Common myeloid progenitor, CD34-positive (primary cell): Measurements from ENCODE around the gene JKAMP.

Experiments
- CTCF ChIA-PET: fragments of 350-600 bp; sonication (Branson Sonifier 250); formaldehyde crosslinking; loops from one replicate; lab custom pipeline; 2021; ENCODE audit warnings: antibody characterized with exemption; lab: Charles Lee
- POLR2A ChIA-PET: fragments of 350-600 bp; sonication (Branson Sonifier 250); formaldehyde crosslinking; loops from one replicate; lab custom pipeline; 2021; ENCODE audit warnings: antibody characterized with exemption; lab: Charles Lee
- DNase-seq, 3 donors: peaks; one replicate each; pipeline versions ENCODE4 v3.0.0 to v3.0.0-alpha.2; 2013
- H3K27ac ChIP-seq, 2 experiments: 1 replicate in 1 of 2; 2 replicates in 1 of 2; pipeline ENCODE4 v1.7.0; 2013; ENCODE audit warnings: inconsistent platforms in 2 of 2, low read length in 2 of 2, mild to moderate bottlenecking in 2 of 2, low read depth in 1 of 2, moderate library complexity in 1 of 2; ENCODE audit not compliant: severe bottlenecking in 2 of 2, insufficient read depth in 1 of 2, poor library complexity in 1 of 2
- H3K27me3 ChIP-seq, 5 experiments: replicated peaks in 2 of 5; 1 replicate in 3 of 5; 2 replicates in 2 of 5; pipeline versions ENCODE4 v1.6.1 to v1.7.0; 2013; ENCODE audit warnings: low read length in 4 of 5, mild to moderate bottlenecking in 2 of 5, moderate library complexity in 2 of 5, inconsistent platforms in 1 of 5; ENCODE audit not compliant: insufficient read depth in 5 of 5, control insufficient read depth in 4 of 5
- H3K36me3 ChIP-seq, 4 experiments: 1 replicate in 2 of 4; 2 replicates in 2 of 4; pipeline versions ENCODE4 v1.6.1 to v1.7.0; 2013; ENCODE audit warnings: low read length in 3 of 4, control low read depth in 1 of 4, mild to moderate bottlenecking in 1 of 4; ENCODE audit not compliant: control insufficient read depth in 4 of 4, insufficient read depth in 4 of 4
- H3K4me1 ChIP-seq, 4 experiments: 1 replicate in 3 of 4; 2 replicates in 1 of 4; pipeline versions ENCODE4 v1.6.1 to v1.7.1; 2013; ENCODE audit warnings: low read length in 3 of 4, mild to moderate bottlenecking in 3 of 4, control low read depth in 1 of 4, inconsistent platforms in 1 of 4, moderate library complexity in 1 of 4; ENCODE audit not compliant: control insufficient read depth in 4 of 4, insufficient read depth in 4 of 4; ENCODE audit errors: control extremely low read depth in 1 of 4
- H3K4me3 ChIP-seq, 7 experiments: 1 replicate in 4 of 7; 2 replicates in 3 of 7; pipeline versions ENCODE4 v1.5.1 to v1.7.0; 2013; ENCODE audit warnings: mild to moderate bottlenecking in 7 of 7, low read length in 6 of 7, moderate library complexity in 6 of 7, inconsistent platforms in 2 of 7, low read depth in 2 of 7, control low read depth in 1 of 7; ENCODE audit not compliant: insufficient read depth in 4 of 7, control insufficient read depth in 1 of 7; ENCODE audit errors: extremely low read depth in 1 of 7
- H3K9me3 ChIP-seq, 5 experiments: 1 replicate in 4 of 5; 2 replicates in 1 of 5; pipeline versions ENCODE4 v1.6.1 to v1.7.1; 2013; ENCODE audit warnings: low read length in 4 of 5, mild to moderate bottlenecking in 2 of 5, inconsistent platforms in 1 of 5, low read depth in 1 of 5, moderate library complexity in 1 of 5; ENCODE audit not compliant: control insufficient read depth in 4 of 5, insufficient read depth in 2 of 5; ENCODE audit errors: control extremely low read depth in 1 of 5
- WGBS: methylation state at CpG from one replicate; pipeline ENCODE4 v1.1.5; 2013; ENCODE audit not compliant: insufficient coverage; 5-methylcytosine and 5-hydroxymethylcytosine counted together

JKAMP gene

DNA sequence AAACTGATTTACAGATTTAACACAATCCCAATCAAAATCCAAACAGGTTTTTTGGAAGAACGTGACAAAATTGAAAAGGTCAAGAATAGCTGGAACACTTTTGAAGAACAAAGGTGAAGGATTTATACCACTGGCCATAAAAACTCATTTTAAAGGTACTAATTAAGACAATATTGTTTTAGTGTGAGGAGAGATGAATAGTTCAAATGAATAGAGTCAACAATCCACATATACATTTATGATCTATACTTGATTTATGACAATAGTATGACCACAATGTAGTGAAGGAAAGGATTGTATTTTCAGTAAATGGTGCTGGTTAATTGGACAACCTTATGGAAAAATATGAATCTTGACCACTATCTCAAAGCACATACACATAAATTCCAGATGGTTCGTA, 63.0 kb downstream of the JKAMP start:
- no peak overlapping the region for H3K27ac ChIP-seq
- no CpG with 5 or more reads among the region's 2 CpGs for WGBS
- H3K4me1 ChIP-seq: no peaks in the 10 kb centered on the region
- POLR2A ChIA-PET: interaction anchor here (0.7 kb wide), 1 partner anchor 359 kb away, joined by 3 read pairs; no protein-coding TSS in a partner anchor
- no peaks in the 10 kb centered on the region for H3K27me3 ChIP-seq
- peaks cover 0 to 6% (median 0%) of the 10 kb centered on the region in 5 experiments for H3K9me3 ChIP-seq
- H3K36me3 ChIP-seq: peaks cover 0 to 60% (median 10%) of the 10 kb centered on the region in 4 experiments
- CTCF ChIA-PET: interaction anchor here (1.0 to 1.6 kb wide), 3 partner anchors 12 to 40 kb away, joined by 3 to 5 read pairs (median 3); partner anchors contain the start of gene CCDC175
- no peak overlapping the region for H3K4me3 ChIP-seq
- DNase-seq: no peak
